ENCODE data around the gene C1orf210. TPM values are rescaled to one million over a fixed set of nuclear protein-coding genes. Genes with fewer than 3 reads are reported as not detected.

The C1orf210 gene
- total RNA-seq, 1 experiment from 2014 or later, result 5.9 TPM

- Histone ChIP-seq H3K27me3 (ENCODE audit: insufficient read depth, low read length) (no peaks in the 10 kb centered on the region), H2AK5ac (ENCODE audit: insufficient read length, low read length) (no peak overlapping the region), H4K8ac (replicated peaks; ENCODE audit: insufficient read length, low read depth, low read length) (no peak overlapping the region), H3K56ac (ENCODE audit: insufficient read length, low read depth, low read length) (no peak overlapping the region), H2BK5ac (ENCODE audit: insufficient read length, low read length) (no peak overlapping the region), H4K5ac (ENCODE audit: insufficient read length, low read depth, low read length) (no peak overlapping the region), H4K20me1 (ENCODE audit: control insufficient read depth, insufficient read depth, insufficient read length) (no peaks in the 10 kb centered on the region), H3K4me1 (ENCODE audit: insufficient read depth, low read length) (no peaks in the 10 kb centered on the region), H3K79me1 (ENCODE audit: insufficient read depth, low read depth, low read length, poor library complexity, severe bottlenecking) (no peaks in the 10 kb centered on the region), H3K9me3 (ENCODE audit: control insufficient read depth, low read depth, low read length) (peaks cover 26% of the 10 kb centered on the region), H3K23ac (ENCODE audit: insufficient read length, low read depth, low read length) (no peak overlapping the region), H2BK120ac (ENCODE audit: low read depth, low read length, poor library complexity, severe bottlenecking) (no peak overlapping the region), H4K91ac (ENCODE audit: insufficient read length, low read depth, low read length) (no peak overlapping the region), H3K79me2 (ENCODE audit: insufficient read depth, low read length) (no peaks in the 10 kb centered on the region; the same call in 1 of the 2 replicates), H3K18ac (ENCODE audit: insufficient read length, low read depth, low read length) (no peak overlapping the region), H3K23me2 (ENCODE audit: insufficient read length, low read depth, low read length, poor library complexity, severe bottlenecking) (no peaks in the 10 kb centered on the region), H3K27ac (ENCODE audit: insufficient read length, low read depth, low read length) (no peak overlapping the region), H2AFZ (ENCODE audit: low read length) (no peak overlapping the region), H3K4ac (ENCODE audit: low read depth, low read length) (no peak overlapping the region), H3T11ph (ENCODE audit: low read length) (no peak overlapping the region), H3K9ac (ENCODE audit: extremely low read depth, insufficient read length, low read length) (no peak overlapping the region), H3K14ac (ENCODE audit: insufficient read depth, low read length) (no peak overlapping the region), H2BK12ac (ENCODE audit: insufficient read length, low read depth, low read length) (no peak overlapping the region), H2BK15ac (ENCODE audit: low read depth, low read length) (no peak overlapping the region), H2BK20ac (ENCODE audit: low read depth, low read length, poor library complexity, severe bottlenecking) (no peak overlapping the region), H3K4me2 (ENCODE audit: insufficient read depth, insufficient read length, low read length) (no peak overlapping the region)
- Mint-ChIP-seq H3K27me3 (ENCODE audit: low read depth) (peaks cover 23% of the 10 kb centered on the region), H3K27ac (no peak overlapping the region), H3K9me3 (peaks cover 57 to 59% of the 10 kb centered on the region in 2 experiments), H3K36me3 (ENCODE audit: insufficient read depth in 1 of 3, low read depth in 3 of 3) (peaks cover 17 to 38% (median 36%) of the 10 kb centered on the region in 3 experiments), H3K4me3 (no peak overlapping the region), H3K4me1 (no peaks in the 10 kb centered on the region)
- no peak for DNase-seq
- WGBS (ENCODE audit: extremely low coverage, insufficient read length, low lambda C conversion rate), result no CpG with 5 or more reads among the region's 3 CpGs
- TF ChIP-seq, protein P1, sequence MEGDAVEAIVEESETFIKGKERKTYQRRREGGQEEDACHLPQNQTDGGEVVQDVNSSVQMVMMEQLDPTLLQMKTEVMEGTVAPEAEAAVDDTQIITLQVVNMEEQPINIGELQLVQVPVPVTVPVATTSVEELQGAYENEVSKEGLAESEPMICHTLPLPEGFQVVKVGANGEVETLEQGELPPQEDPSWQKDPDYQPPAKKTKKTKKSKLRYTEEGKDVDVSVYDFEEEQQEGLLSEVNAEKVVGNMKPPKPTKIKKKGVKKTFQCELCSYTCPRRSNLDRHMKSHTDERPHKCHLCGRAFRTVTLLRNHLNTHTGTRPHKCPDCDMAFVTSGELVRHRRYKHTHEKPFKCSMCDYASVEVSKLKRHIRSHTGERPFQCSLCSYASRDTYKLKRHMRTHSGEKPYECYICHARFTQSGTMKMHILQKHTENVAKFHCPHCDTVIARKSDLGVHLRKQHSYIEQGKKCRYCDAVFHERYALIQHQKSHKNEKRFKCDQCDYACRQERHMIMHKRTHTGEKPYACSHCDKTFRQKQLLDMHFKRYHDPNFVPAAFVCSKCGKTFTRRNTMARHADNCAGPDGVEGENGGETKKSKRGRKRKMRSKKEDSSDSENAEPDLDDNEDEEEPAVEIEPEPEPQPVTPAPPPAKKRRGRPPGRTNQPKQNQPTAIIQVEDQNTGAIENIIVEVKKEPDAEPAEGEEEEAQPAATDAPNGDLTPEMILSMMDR (conservative IDR thresholded peaks at IDR 0.05), result no peak
Observed at GRCh38 chr1:43258370-43258769, 27.0 kb downstream of the C1orf210 start.

Data from H9 (cell line).